A549 (cell line): ENCODE measurements around the gene QDPR.

Experiments used
- CBX8 ChIP-seq: fragments of 200-600 bp; sonication (generic); IDR thresholded peaks from 2 replicates; pipeline ENCODE4 v1.6.1; 2016
- CEBPB ChIP-seq, 2 experiments: fragments of >200 bp in 1 of 2; sonication (Bioruptor Twin) in 1 of 2; formaldehyde crosslinking in 1 of 2; IDR thresholded peaks; 2 replicates each; pipeline ENCODE4 v1.6.1; 2012 to 2016
- CHD2 ChIP-seq: fragments of 150-350 bp; IDR thresholded peaks from 2 replicates; pipeline ENCODE4 v1.6.1; 2014; ENCODE audit warnings: low read length; ENCODE audit not compliant: partially characterized antibody
- EP300 ChIP-seq, 2 experiments: fragments of >200 bp; sonication (Bioruptor Twin); formaldehyde crosslinking; IDR thresholded peaks; 2 replicates in 1 of 2; 3 replicates in 1 of 2; pipeline ENCODE4 v1.6.1; 2016 to 2017
- FOSL2 ChIP-seq, 2 experiments: fragments of 450-650 bp in 1 of 2; fragments of >200 bp in 1 of 2; sonication (Bioruptor Twin) in 1 of 2; formaldehyde crosslinking; IDR thresholded peaks; 2 replicates each; pipeline versions ENCODE4 v1.5.0 to v1.6.1; 2016 to 2020; ENCODE audit warnings: mild to moderate bottlenecking in 1 of 2, moderate library complexity in 1 of 2
- JUN ChIP-seq, 2 experiments: fragments of >200 bp; sonication (Bioruptor Twin); formaldehyde crosslinking; IDR thresholded peaks; 2 replicates in 1 of 2; 3 replicates in 1 of 2; pipeline ENCODE4 v1.6.1; 2016 to 2017
- MYC ChIP-seq: IDR thresholded peaks from 2 replicates; pipeline ENCODE4 v1.6.1; 2012; ENCODE audit warnings: mild to moderate bottlenecking, inconsistent platforms, low read length, improper control_type of control experiment, borderline replicate concordance
- PHF8 ChIP-seq: fragments of 200-600 bp; sonication (generic); IDR thresholded peaks from 2 replicates; pipeline ENCODE4 v1.6.1; 2016; ENCODE audit warnings: low read depth, mild to moderate bottlenecking, antibody characterized with exemption, moderate library complexity, borderline replicate concordance
- POLR2A ChIP-seq: IDR thresholded peaks from 2 replicates; pipeline ENCODE4 v1.6.1; 2012; ENCODE audit warnings: mild to moderate bottlenecking, low read length
- RARB ChIP-seq: fragments of 250-450 bp; sonication (Bioruptor Pico); IDR thresholded peaks from 2 replicates; pipeline ENCODE4 v1.8.0; 2021; ENCODE audit warnings: mild to moderate bottlenecking, moderate library complexity
- TF ChIP-seq, protein P1 (sequence below): fragments of >200 bp; sonication (Bioruptor Twin); formaldehyde crosslinking; IDR thresholded peaks from 3 replicates; pipeline ENCODE4 v1.5.1; 2016

DNA sequence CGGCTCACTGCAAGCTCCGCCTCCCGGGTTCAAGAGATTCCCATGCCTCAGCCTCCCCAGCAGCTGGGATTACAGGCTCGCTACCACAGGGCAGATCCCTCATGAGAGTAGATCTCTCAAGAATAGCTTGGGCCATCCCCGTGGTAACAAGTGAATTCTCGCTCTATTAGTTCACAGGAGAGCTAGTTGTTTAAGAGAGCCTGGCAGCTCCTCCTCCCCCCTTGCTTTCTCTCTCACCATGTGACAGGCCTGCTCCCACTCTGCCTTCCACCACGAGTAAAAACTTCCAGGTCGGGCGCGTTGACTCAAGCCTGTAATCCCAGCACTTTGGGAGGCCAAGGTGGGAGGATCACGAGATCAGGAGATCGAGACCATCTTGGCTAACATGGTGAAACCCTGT lies 34.8 kb upstream of the QDPR start:
- TF ChIP-seq PHF8 (no peak), CEBPB (IDR thresholded peaks at IDR 0.05) (no peak), CHD2 (no peak), RARB (no peak), MYC (no peak), FOSL2 (IDR thresholded peaks at IDR 0.05) (no peak), FOSL2 (CRISPR knock-in tag; IDR thresholded peaks at IDR 0.05) (no peak), POLR2A (no peak), CBX8 (no peak), JUN (IDR thresholded peaks at IDR 0.05) (no peak), EP300 (IDR thresholded peaks at IDR 0.05) (no peak)
- TF ChIP-seq, protein P1, sequence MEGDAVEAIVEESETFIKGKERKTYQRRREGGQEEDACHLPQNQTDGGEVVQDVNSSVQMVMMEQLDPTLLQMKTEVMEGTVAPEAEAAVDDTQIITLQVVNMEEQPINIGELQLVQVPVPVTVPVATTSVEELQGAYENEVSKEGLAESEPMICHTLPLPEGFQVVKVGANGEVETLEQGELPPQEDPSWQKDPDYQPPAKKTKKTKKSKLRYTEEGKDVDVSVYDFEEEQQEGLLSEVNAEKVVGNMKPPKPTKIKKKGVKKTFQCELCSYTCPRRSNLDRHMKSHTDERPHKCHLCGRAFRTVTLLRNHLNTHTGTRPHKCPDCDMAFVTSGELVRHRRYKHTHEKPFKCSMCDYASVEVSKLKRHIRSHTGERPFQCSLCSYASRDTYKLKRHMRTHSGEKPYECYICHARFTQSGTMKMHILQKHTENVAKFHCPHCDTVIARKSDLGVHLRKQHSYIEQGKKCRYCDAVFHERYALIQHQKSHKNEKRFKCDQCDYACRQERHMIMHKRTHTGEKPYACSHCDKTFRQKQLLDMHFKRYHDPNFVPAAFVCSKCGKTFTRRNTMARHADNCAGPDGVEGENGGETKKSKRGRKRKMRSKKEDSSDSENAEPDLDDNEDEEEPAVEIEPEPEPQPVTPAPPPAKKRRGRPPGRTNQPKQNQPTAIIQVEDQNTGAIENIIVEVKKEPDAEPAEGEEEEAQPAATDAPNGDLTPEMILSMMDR = no peak
